ENCODE measurements around the gene TAB3. TPM values are rescaled to one million over a fixed set of nuclear protein-coding genes. Genes with fewer than 3 reads are reported as not detected.

The TAB3 gene
- total RNA-seq, 2 donors from 2014 or later, result 18.4 to 32.4 TPM

- H3K27ac ChIP-seq, result peak overlapping the region in 1 of 2 donors; percentile 14
Measured at GRCh38 chrX:30883138-30883537, 5.9 kb downstream of the TAB3 start.

GRCh38 chrX:30881797-30882196 lies 7.3 kb downstream of the TAB3 start:
- no peak for DNase-seq (ENCODE audit: low spot score)
- H3K27ac ChIP-seq, result peak overlapping the region in 1 of 2 donors; percentile 21
- H3K9me3 ChIP-seq, result no peaks in the 10 kb centered on the region
- H3K36me3 ChIP-seq, result no peaks in the 10 kb centered on the region
- no peaks in the 10 kb centered on the region for H3K27me3 ChIP-seq
- no peak overlapping the region for H3K4me3 ChIP-seq
- TF ChIP-seq CTCF (IDR thresholded peaks at IDR 0.05), result no peak
- H3K4me1 ChIP-seq, result no peaks in the 10 kb centered on the region

More at GRCh38 chrX:30883138-30883537, 5.9 kb downstream of the TAB3 start:
- Histone ChIP-seq H3K36me3 (no peaks in the 10 kb centered on the region), H3K4me3 (no peak overlapping the region), H3K27me3 (no peaks in the 10 kb centered on the region), H3K4me1 (no peaks in the 10 kb centered on the region), H3K9me3 (no peaks in the 10 kb centered on the region)
- DNase-seq (ENCODE audit: low spot score), result no peak
- no peak for TF ChIP-seq CTCF (IDR thresholded peaks at IDR 0.05)

- no peaks in the 10 kb centered on the region for H3K9me3 ChIP-seq
- H3K4me1 ChIP-seq, result no peaks in the 10 kb centered on the region
- no peak for DNase-seq (ENCODE audit: low spot score)
- H3K4me3 ChIP-seq, result no peak overlapping the region
- TF ChIP-seq CTCF (IDR thresholded peaks at IDR 0.05), result no peak
- no peaks in the 10 kb centered on the region for H3K36me3 ChIP-seq
- peak overlapping the region in 1 of 2 donors; percentile 21 for H3K27ac ChIP-seq
- no peaks in the 10 kb centered on the region for H3K27me3 ChIP-seq
Measured at GRCh38 chrX:30881390-30881789, 7.7 kb downstream of the TAB3 start.

GRCh38 chrX:30880058-30880457 lies 9.0 kb downstream of the TAB3 start:
- no peak for TF ChIP-seq CTCF (IDR thresholded peaks at IDR 0.05)
- no peak overlapping the region for H3K27ac ChIP-seq

GRCh38 chrX:30876367-30876766 lies 12.7 kb downstream of the TAB3 start:
- TF ChIP-seq CTCF (IDR thresholded peaks at IDR 0.05), result no peak

More at GRCh38 chrX:30880058-30880457, 9.0 kb downstream of the TAB3 start:
- Histone ChIP-seq H3K36me3 (no peaks in the 10 kb centered on the region), H3K9me3 (no peaks in the 10 kb centered on the region), H3K27me3 (no peaks in the 10 kb centered on the region), H3K4me3 (no peak overlapping the region), H3K4me1 (no peaks in the 10 kb centered on the region)
- DNase-seq (ENCODE audit: low spot score), result no peak

GRCh38 chrX:30875957-30876356 lies 13.1 kb downstream of the TAB3 start:
- Histone ChIP-seq H3K4me3 (no peak overlapping the region), H3K4me1 (no peaks in the 10 kb centered on the region), H3K27ac (no peak overlapping the region), H3K36me3 (no peaks in the 10 kb centered on the region), H3K9me3 (no peaks in the 10 kb centered on the region), H3K27me3 (no peaks in the 10 kb centered on the region)
- DNase-seq (ENCODE audit: low spot score), result no peak
- no peak for TF ChIP-seq CTCF (IDR thresholded peaks at IDR 0.05)

More at GRCh38 chrX:30876367-30876766, 12.7 kb downstream of the TAB3 start:
- Histone ChIP-seq H3K36me3 (no peaks in the 10 kb centered on the region), H3K4me1 (no peaks in the 10 kb centered on the region), H3K27ac (no peak overlapping the region), H3K27me3 (no peaks in the 10 kb centered on the region), H3K4me3 (no peak overlapping the region), H3K9me3 (no peaks in the 10 kb centered on the region)
- DNase-seq (ENCODE audit: low spot score), result no peak

Data from right atrium auricular region (tissue), 2 donors.